CD14-positive monocyte (primary cell): ENCODE results near the gene GRIK4. TPM values are rescaled to one million over a fixed set of nuclear protein-coding genes. Genes with fewer than 3 reads are reported as not detected.

Experiments used
- DNase-seq, 3 donors: peaks; one replicate each; pipeline ENCODE4 v3.0.0-alpha.2; 2011 to 2022
- H2AFZ ChIP-seq: 2 replicates; pipeline ENCODE4 v1.6.0; 2012; ENCODE audit warnings: mild to moderate bottlenecking, low read depth, low read length, inconsistent platforms; ENCODE audit not compliant: insufficient read depth, poor library complexity, severe bottlenecking
- H3K27ac ChIP-seq, 2 donors: 1 replicate in 1 of 2; 2 replicates in 1 of 2; pipeline ENCODE4 v1.5.1; 2012 to 2013; ENCODE audit warnings: low read length in 2 of 2, control low read depth in 1 of 2, inconsistent platforms in 1 of 2, low read depth in 1 of 2, mild to moderate bottlenecking in 1 of 2
- H3K27me3 ChIP-seq, 2 donors: one replicate each; pipeline versions ENCODE4 v1.6.0 to v1.6.1; 2011 to 2013; ENCODE audit warnings: low read length in 2 of 2; ENCODE audit not compliant: control insufficient read depth in 2 of 2, insufficient read depth in 2 of 2
- H3K36me3 ChIP-seq, 2 donors: replicated peaks in 1 of 2; 1 replicate in 1 of 2; 2 replicates in 1 of 2; pipeline versions ENCODE4 v1.5.1 to v1.6.1; 2012 to 2013; ENCODE audit warnings: low read length in 2 of 2, control low read depth in 1 of 2, inconsistent platforms in 1 of 2, mild to moderate bottlenecking in 1 of 2; ENCODE audit not compliant: insufficient read depth in 2 of 2, control insufficient read depth in 1 of 2
- H3K4me1 ChIP-seq, 2 donors: 1 replicate in 1 of 2; 2 replicates in 1 of 2; pipeline versions ENCODE4 v1.5.1 to v1.6.1; 2012 to 2013; ENCODE audit warnings: low read length in 2 of 2, control low read depth in 1 of 2, inconsistent platforms in 1 of 2, mild to moderate bottlenecking in 1 of 2, moderate library complexity in 1 of 2; ENCODE audit not compliant: insufficient read depth in 2 of 2, control insufficient read depth in 1 of 2
- H3K4me2 ChIP-seq: replicated peaks from 2 replicates; pipeline ENCODE3; 2012; ENCODE audit warnings: low read length, moderate library complexity, mild to moderate bottlenecking; ENCODE audit not compliant: poor library complexity, severe bottlenecking; ENCODE audit errors: extremely low read depth
- H3K4me3 ChIP-seq, 3 experiments: fragments of 200-600 bp in 1 of 3; sonication (generic) in 1 of 3; replicated peaks in 1 of 3; 1 replicate in 2 of 3; 2 replicates in 1 of 3; pipeline ENCODE4 v1.5.1; 2011 to 2013; ENCODE audit warnings: low read length in 3 of 3, mild to moderate bottlenecking in 3 of 3, control low read depth in 2 of 3, low read depth in 2 of 3, inconsistent platforms in 1 of 3, moderate library complexity in 1 of 3
- H3K79me2 ChIP-seq: 2 replicates; pipeline ENCODE4 v1.6.0; 2012; ENCODE audit warnings: mild to moderate bottlenecking, control low read depth, inconsistent platforms, low read length, moderate library complexity; ENCODE audit not compliant: insufficient read depth
- H3K9ac ChIP-seq: 2 replicates; pipeline ENCODE4 v1.6.0; 2017; ENCODE audit warnings: low read length, mild to moderate bottlenecking; ENCODE audit not compliant: insufficient read depth, poor library complexity, severe bottlenecking
- H3K9me3 ChIP-seq, 2 donors: replicated peaks in 1 of 2; 1 replicate in 1 of 2; 2 replicates in 1 of 2; pipeline versions ENCODE4 v1.5.1 to v1.6.1; 2012 to 2013; ENCODE audit warnings: low read length in 2 of 2, control low read depth in 1 of 2; ENCODE audit not compliant: control insufficient read depth in 1 of 2, insufficient read depth in 1 of 2
- H4K20me1 ChIP-seq: 2 replicates; pipeline ENCODE4 v1.6.0; 2012; ENCODE audit warnings: mild to moderate bottlenecking, low read length, control low read depth, moderate library complexity; ENCODE audit not compliant: insufficient read depth
- H3K27ac Mint-ChIP-seq, 7 donors: one replicate each; pipeline ENCODE4 v1.8.0; 2020; ENCODE audit warnings: mild to moderate bottlenecking in 7 of 7, mixed read lengths in 7 of 7, moderate library complexity in 6 of 7, inconsistent platforms in 2 of 7
- H3K27me3 Mint-ChIP-seq, 3 donors: one replicate each; pipeline ENCODE4 v1.8.0; 2021 to 2022; ENCODE audit warnings: low read depth in 3 of 3, mild to moderate bottlenecking in 3 of 3, mixed read lengths in 3 of 3, moderate library complexity in 3 of 3, inconsistent platforms in 1 of 3
- H3K36me3 Mint-ChIP-seq, 2 donors: one replicate each; pipeline ENCODE4 v1.8.0; 2020; ENCODE audit warnings: mixed read lengths in 2 of 2, inconsistent platforms in 1 of 2, mild to moderate bottlenecking in 1 of 2
- H3K4me1 Mint-ChIP-seq: one replicate; pipeline ENCODE4 v1.8.0; 2020; ENCODE audit warnings: mild to moderate bottlenecking, mixed read lengths
- H3K4me3 Mint-ChIP-seq, 2 donors: one replicate each; pipeline ENCODE4 v1.8.0; 2020; ENCODE audit warnings: mild to moderate bottlenecking in 2 of 2, mixed read lengths in 2 of 2, moderate library complexity in 1 of 2
- H3K9me3 Mint-ChIP-seq, 7 donors: one replicate each; pipeline ENCODE4 v1.8.0; 2020 to 2022; ENCODE audit warnings: mixed read lengths in 7 of 7, mild to moderate bottlenecking in 6 of 7, moderate library complexity in 6 of 7, inconsistent platforms in 2 of 7
- WGBS: methylation state at CpG from one replicate; pipeline ENCODE4 v1.1.5; 2013; ENCODE audit warnings: missing lambda C conversion rate; ENCODE audit not compliant: insufficient coverage; 5-methylcytosine and 5-hydroxymethylcytosine counted together
- intact Hi-C, 2 donors: fragments of 100-400 bp; cut with micrococcal nuclease; formaldehyde crosslinking; loops; one replicate each; pipeline versions ENCODE4 v1.15.0 to v1.15.1; 2023
- polyA plus RNA-seq, 3 donors: library from polyadenylated mRNA; depleted of rRNA in 1 of 3; unstranded in 2 of 3; stranded (reverse) in 1 of 3; fragments of 300-500 nt in 2 of 3; fragments of >200 nt in 1 of 3; fragmentation: Illumina TruSeq in 2 of 3; gene quantifications; 1 replicate in 2 of 3; 2 replicates in 1 of 3; pipeline ENCODE4 v1.2.3, GENCODE V29; 2012 to 2021
- TF ChIP-seq, protein P1 (sequence below): fragments of 200-600 bp; IDR thresholded peaks from one replicate; pipeline ENCODE4 v1.8.0; 2022; ENCODE audit warnings: antibody characterized with exemption, mild to moderate bottlenecking

GRIK4 gene
- polyA plus RNA-seq, 3 donors, result not detected

DNA sequence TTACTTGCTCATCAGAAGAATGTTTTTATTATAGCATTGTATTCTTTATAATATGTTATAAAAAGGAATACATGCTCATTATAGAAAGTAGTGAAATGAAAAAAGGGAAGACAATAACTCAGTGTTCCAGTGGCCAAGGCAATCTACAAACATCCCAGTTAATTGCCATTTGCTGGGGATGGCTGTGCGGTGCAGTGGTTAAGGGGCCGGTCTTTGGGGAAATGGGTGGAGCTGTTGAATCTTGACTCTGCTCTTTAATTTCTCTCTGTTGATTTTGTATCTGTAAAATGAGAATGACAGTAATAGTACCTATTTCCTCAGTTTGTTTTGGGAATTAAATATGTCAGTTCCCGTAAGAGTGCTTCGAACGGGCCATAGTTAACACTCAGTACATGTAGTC lies 299.7 kb downstream of the GRIK4 start:
- H3K36me3 Mint-ChIP-seq, result no peaks in the 10 kb centered on the region
- peaks cover 6 to 14% (median 10%) of the 10 kb centered on the region in 3 donors for H3K27me3 Mint-ChIP-seq
- Histone ChIP-seq H3K27me3 (no peaks in the 10 kb centered on the region), H3K4me3 (no peak overlapping the region), H3K9me3 (no peaks in the 10 kb centered on the region), H3K79me2 (no peaks in the 10 kb centered on the region), H4K20me1 (no peaks in the 10 kb centered on the region), H2AFZ (no peak overlapping the region), H3K27ac (no peak overlapping the region), H3K9ac (no peak overlapping the region), H3K36me3 (no peaks in the 10 kb centered on the region), H3K4me2 (no peak overlapping the region), H3K4me1 (no peaks in the 10 kb centered on the region)
- intact Hi-C loops, result no loop called here
- no peaks in the 10 kb centered on the region for H3K9me3 Mint-ChIP-seq
- no peak overlapping the region for H3K4me3 Mint-ChIP-seq
- no peaks in the 10 kb centered on the region for H3K4me1 Mint-ChIP-seq
- no peak for DNase-seq
- TF ChIP-seq, protein P1, sequence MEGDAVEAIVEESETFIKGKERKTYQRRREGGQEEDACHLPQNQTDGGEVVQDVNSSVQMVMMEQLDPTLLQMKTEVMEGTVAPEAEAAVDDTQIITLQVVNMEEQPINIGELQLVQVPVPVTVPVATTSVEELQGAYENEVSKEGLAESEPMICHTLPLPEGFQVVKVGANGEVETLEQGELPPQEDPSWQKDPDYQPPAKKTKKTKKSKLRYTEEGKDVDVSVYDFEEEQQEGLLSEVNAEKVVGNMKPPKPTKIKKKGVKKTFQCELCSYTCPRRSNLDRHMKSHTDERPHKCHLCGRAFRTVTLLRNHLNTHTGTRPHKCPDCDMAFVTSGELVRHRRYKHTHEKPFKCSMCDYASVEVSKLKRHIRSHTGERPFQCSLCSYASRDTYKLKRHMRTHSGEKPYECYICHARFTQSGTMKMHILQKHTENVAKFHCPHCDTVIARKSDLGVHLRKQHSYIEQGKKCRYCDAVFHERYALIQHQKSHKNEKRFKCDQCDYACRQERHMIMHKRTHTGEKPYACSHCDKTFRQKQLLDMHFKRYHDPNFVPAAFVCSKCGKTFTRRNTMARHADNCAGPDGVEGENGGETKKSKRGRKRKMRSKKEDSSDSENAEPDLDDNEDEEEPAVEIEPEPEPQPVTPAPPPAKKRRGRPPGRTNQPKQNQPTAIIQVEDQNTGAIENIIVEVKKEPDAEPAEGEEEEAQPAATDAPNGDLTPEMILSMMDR, result no peak
- WGBS, result no CpG with 5 or more reads among the region's 5 CpGs
- no peak overlapping the region for H3K27ac Mint-ChIP-seq

- Histone ChIP-seq H3K36me3 (no peaks in the 10 kb centered on the region), H2AFZ (no peak overlapping the region), H4K20me1 (no peaks in the 10 kb centered on the region), H3K27me3 (no peaks in the 10 kb centered on the region), H3K79me2 (no peaks in the 10 kb centered on the region), H3K9me3 (no peaks in the 10 kb centered on the region), H3K27ac (no peak overlapping the region), H3K9ac (no peak overlapping the region), H3K4me1 (no peaks in the 10 kb centered on the region), H3K4me2 (no peak overlapping the region), H3K4me3 (no peak overlapping the region)
- no peak overlapping the region for H3K27ac Mint-ChIP-seq
- peaks cover 6 to 12% (median 10%) of the 10 kb centered on the region in 3 donors for H3K27me3 Mint-ChIP-seq
- no peaks in the 10 kb centered on the region for H3K36me3 Mint-ChIP-seq
- intact Hi-C loops, result no loop called here
- WGBS, result 92% methylated on average over 5 of the region's 5 CpGs
- H3K4me3 Mint-ChIP-seq, result no peak overlapping the region
- no peaks in the 10 kb centered on the region for H3K9me3 Mint-ChIP-seq
- TF ChIP-seq, protein P1, result no peak
- no peak for DNase-seq
- H3K4me1 Mint-ChIP-seq, result no peaks in the 10 kb centered on the region
Measured at GRCh38 chr11:120811731-120812130, 300.2 kb downstream of the GRIK4 start.
